Upper lobe of left lung (tissue), 4 donors: ENCODE data around the gene PPM1L.

ENCODE experiments used
- POLR2AphosphoS5 ChIP-seq, 2 donors: sonication (generic); formaldehyde crosslinking; IDR thresholded peaks; one replicate each; pipeline ENCODE4 v1.5.1; 2017; ENCODE audit warnings: antibody characterized with exemption in 2 of 2
- TF ChIP-seq, protein P1 (sequence below), 6 experiments: fragments of 450-650 bp in 4 of 6; fragments of 200-600 bp in 2 of 6; sonication (generic) in 2 of 6; IDR thresholded peaks; one replicate each; pipeline ENCODE4 v1.5.1; 2016 to 2019; ENCODE audit warnings: antibody characterized with exemption in 6 of 6

DNA sequence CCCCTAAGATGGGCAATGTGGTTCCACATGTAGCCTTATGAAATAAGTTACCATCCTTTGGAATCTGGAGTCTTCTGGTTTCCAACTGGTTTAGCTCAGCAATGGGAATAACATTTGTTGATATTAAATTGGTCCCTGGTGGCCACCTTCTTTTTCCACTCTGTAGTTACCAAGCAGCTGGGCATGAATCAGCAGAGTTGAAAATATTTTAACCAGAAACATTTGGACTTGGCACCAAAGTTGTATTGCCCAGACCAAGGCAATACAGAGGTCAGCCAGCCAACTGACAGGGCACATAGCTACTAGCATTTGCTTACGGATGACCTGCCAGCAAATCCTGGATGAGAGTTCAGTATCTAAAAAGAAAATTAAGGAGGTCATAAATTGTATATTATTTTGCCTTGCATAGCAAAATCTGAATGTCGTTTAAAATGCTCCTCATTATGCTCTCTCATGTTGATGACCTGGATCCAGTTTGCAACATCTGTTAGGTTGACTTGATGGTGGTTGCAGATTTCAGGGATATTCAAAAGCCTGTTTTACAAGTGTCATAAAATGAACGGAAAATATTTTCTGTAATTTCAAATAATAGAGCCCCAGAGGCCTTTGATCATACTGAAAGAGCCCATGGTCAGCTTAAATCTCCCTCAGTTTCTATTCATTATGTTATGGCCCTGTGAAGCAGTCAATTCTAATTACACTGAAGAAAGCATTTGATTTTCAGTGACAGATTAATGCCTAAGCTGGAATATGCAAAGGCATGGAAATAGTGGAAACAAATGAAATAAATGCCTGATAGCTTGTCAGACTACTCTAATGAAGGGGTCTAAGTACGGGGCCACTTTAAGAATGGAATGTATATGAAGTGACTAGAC lies 54.6 kb downstream of the PPM1L start:
- no peak for TF ChIP-seq POLR2AphosphoS5 (IDR thresholded peaks at IDR 0.05)
- TF ChIP-seq, protein P1, sequence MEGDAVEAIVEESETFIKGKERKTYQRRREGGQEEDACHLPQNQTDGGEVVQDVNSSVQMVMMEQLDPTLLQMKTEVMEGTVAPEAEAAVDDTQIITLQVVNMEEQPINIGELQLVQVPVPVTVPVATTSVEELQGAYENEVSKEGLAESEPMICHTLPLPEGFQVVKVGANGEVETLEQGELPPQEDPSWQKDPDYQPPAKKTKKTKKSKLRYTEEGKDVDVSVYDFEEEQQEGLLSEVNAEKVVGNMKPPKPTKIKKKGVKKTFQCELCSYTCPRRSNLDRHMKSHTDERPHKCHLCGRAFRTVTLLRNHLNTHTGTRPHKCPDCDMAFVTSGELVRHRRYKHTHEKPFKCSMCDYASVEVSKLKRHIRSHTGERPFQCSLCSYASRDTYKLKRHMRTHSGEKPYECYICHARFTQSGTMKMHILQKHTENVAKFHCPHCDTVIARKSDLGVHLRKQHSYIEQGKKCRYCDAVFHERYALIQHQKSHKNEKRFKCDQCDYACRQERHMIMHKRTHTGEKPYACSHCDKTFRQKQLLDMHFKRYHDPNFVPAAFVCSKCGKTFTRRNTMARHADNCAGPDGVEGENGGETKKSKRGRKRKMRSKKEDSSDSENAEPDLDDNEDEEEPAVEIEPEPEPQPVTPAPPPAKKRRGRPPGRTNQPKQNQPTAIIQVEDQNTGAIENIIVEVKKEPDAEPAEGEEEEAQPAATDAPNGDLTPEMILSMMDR (IDR thresholded peaks at IDR 0.05) = no peak
